GM18858 (cell line): Measurements from ENCODE around the gene MRPL28.
A peak's percentile ranks its signal among the peaks of the same experiment; 100 is the strongest.
"Not testable (repeated sequence)": the region's sequence is repeated elsewhere in the genome, so short reads cannot be mapped to it uniquely, and the experiment has no call there.

Experiments
- ATAC-seq: cut with Tn5 transposase; IDR thresholded peaks from one replicate; pipeline ENCODE4 v1.9.1; 2021; ENCODE audit not compliant: unreplicated experiment

Gene MRPL28

GRCh38 chr16:360698-361336 is 9.5 kb downstream of the MRPL28 start:
- no peak for ATAC-seq

- ATAC-seq, result no peak
These were observed 10.3 kb downstream of the MRPL28 start for GRCh38 chr16:359871-360697.

- no peak for ATAC-seq
These were observed 11.1 kb downstream of the MRPL28 start for GRCh38 chr16:359067-359763.

- ATAC-seq, result no peak
These were observed 13.6 kb downstream of the MRPL28 start for GRCh38 chr16:356741-357140.

- no peak for ATAC-seq
These were observed 15.3 kb downstream of the MRPL28 start for GRCh38 chr16:354971-355461.

GRCh38 chr16:354291-354881 is 16.0 kb downstream of the MRPL28 start:
- no peak for ATAC-seq

- ATAC-seq, result no peak
These were observed 16.7 kb downstream of the MRPL28 start for GRCh38 chr16:353404-354290.

- peak; percentile 46 for ATAC-seq
These were observed 17.6 kb downstream of the MRPL28 start, which contains the start of gene AXIN1 for GRCh38 chr16:352547-353403. AXIN1 (minus strand) TSS chr16:352723; CDS start chr16:347025, 5,698 bp downstream.

GRCh38 chr16:351804-352520 is 18.4 kb downstream of the MRPL28 start:
- peak; percentile 13 for ATAC-seq

- ATAC-seq, result no peak
These were observed 20.1 kb downstream of the MRPL28 start for GRCh38 chr16:350203-350602.

GRCh38 chr16:349211-349610 is 21.1 kb downstream of the MRPL28 start:
- ATAC-seq, result no peak

- not testable (repeated sequence) for ATAC-seq
These were observed 21.8 kb downstream of the MRPL28 start for GRCh38 chr16:348495-348894.

GRCh38 chr16:347203-347602 is 23.1 kb downstream of the MRPL28 start:
- ATAC-seq, result no peak

GRCh38 chr16:346587-346986 is 23.8 kb downstream of the MRPL28 start:
- no peak for ATAC-seq

- no peak for ATAC-seq
These were observed 24.6 kb downstream of the MRPL28 start for GRCh38 chr16:345772-346171.

GRCh38 chr16:342455-343213 is 27.7 kb downstream of the MRPL28 start:
- ATAC-seq, result no peak

- not testable (repeated sequence) for ATAC-seq
These were observed 28.4 kb downstream of the MRPL28 start for GRCh38 chr16:341974-342336.
